CD14-positive monocyte (primary cell): ENCODE measurements around the gene SUGCT. TPM values are rescaled to one million over a fixed set of nuclear protein-coding genes. Genes with fewer than 3 reads are reported as not detected.

Experiments used
- DNase-seq, 3 donors: peaks; one replicate each; pipeline ENCODE4 v3.0.0-alpha.2; 2011 to 2022
- H2AFZ ChIP-seq: 2 replicates; pipeline ENCODE4 v1.6.0; 2012; ENCODE audit warnings: mild to moderate bottlenecking, low read depth, low read length, inconsistent platforms; ENCODE audit not compliant: insufficient read depth, poor library complexity, severe bottlenecking
- H3K27ac ChIP-seq, 2 donors: 1 replicate in 1 of 2; 2 replicates in 1 of 2; pipeline ENCODE4 v1.5.1; 2012 to 2013; ENCODE audit warnings: low read length in 2 of 2, control low read depth in 1 of 2, inconsistent platforms in 1 of 2, low read depth in 1 of 2, mild to moderate bottlenecking in 1 of 2
- H3K27me3 ChIP-seq, 2 donors: one replicate each; pipeline versions ENCODE4 v1.6.0 to v1.6.1; 2011 to 2013; ENCODE audit warnings: low read length in 2 of 2; ENCODE audit not compliant: control insufficient read depth in 2 of 2, insufficient read depth in 2 of 2
- H3K36me3 ChIP-seq, 2 donors: replicated peaks in 1 of 2; 1 replicate in 1 of 2; 2 replicates in 1 of 2; pipeline versions ENCODE4 v1.5.1 to v1.6.1; 2012 to 2013; ENCODE audit warnings: low read length in 2 of 2, control low read depth in 1 of 2, inconsistent platforms in 1 of 2, mild to moderate bottlenecking in 1 of 2; ENCODE audit not compliant: insufficient read depth in 2 of 2, control insufficient read depth in 1 of 2
- H3K4me1 ChIP-seq, 2 donors: 1 replicate in 1 of 2; 2 replicates in 1 of 2; pipeline versions ENCODE4 v1.5.1 to v1.6.1; 2012 to 2013; ENCODE audit warnings: low read length in 2 of 2, control low read depth in 1 of 2, inconsistent platforms in 1 of 2, mild to moderate bottlenecking in 1 of 2, moderate library complexity in 1 of 2; ENCODE audit not compliant: insufficient read depth in 2 of 2, control insufficient read depth in 1 of 2
- H3K4me2 ChIP-seq: replicated peaks from 2 replicates; pipeline ENCODE3; 2012; ENCODE audit warnings: low read length, moderate library complexity, mild to moderate bottlenecking; ENCODE audit not compliant: poor library complexity, severe bottlenecking; ENCODE audit errors: extremely low read depth
- H3K4me3 ChIP-seq, 3 experiments: fragments of 200-600 bp in 1 of 3; sonication (generic) in 1 of 3; replicated peaks in 1 of 3; 1 replicate in 2 of 3; 2 replicates in 1 of 3; pipeline ENCODE4 v1.5.1; 2011 to 2013; ENCODE audit warnings: low read length in 3 of 3, mild to moderate bottlenecking in 3 of 3, control low read depth in 2 of 3, low read depth in 2 of 3, inconsistent platforms in 1 of 3, moderate library complexity in 1 of 3
- H3K79me2 ChIP-seq: 2 replicates; pipeline ENCODE4 v1.6.0; 2012; ENCODE audit warnings: mild to moderate bottlenecking, control low read depth, inconsistent platforms, low read length, moderate library complexity; ENCODE audit not compliant: insufficient read depth
- H3K9ac ChIP-seq: 2 replicates; pipeline ENCODE4 v1.6.0; 2017; ENCODE audit warnings: low read length, mild to moderate bottlenecking; ENCODE audit not compliant: insufficient read depth, poor library complexity, severe bottlenecking
- H3K9me3 ChIP-seq, 2 donors: replicated peaks in 1 of 2; 1 replicate in 1 of 2; 2 replicates in 1 of 2; pipeline versions ENCODE4 v1.5.1 to v1.6.1; 2012 to 2013; ENCODE audit warnings: low read length in 2 of 2, control low read depth in 1 of 2; ENCODE audit not compliant: control insufficient read depth in 1 of 2, insufficient read depth in 1 of 2
- H4K20me1 ChIP-seq: 2 replicates; pipeline ENCODE4 v1.6.0; 2012; ENCODE audit warnings: mild to moderate bottlenecking, low read length, control low read depth, moderate library complexity; ENCODE audit not compliant: insufficient read depth
- H3K27ac Mint-ChIP-seq, 7 donors: one replicate each; pipeline ENCODE4 v1.8.0; 2020; ENCODE audit warnings: mild to moderate bottlenecking in 7 of 7, mixed read lengths in 7 of 7, moderate library complexity in 6 of 7, inconsistent platforms in 2 of 7
- H3K27me3 Mint-ChIP-seq, 3 donors: one replicate each; pipeline ENCODE4 v1.8.0; 2021 to 2022; ENCODE audit warnings: low read depth in 3 of 3, mild to moderate bottlenecking in 3 of 3, mixed read lengths in 3 of 3, moderate library complexity in 3 of 3, inconsistent platforms in 1 of 3
- H3K36me3 Mint-ChIP-seq, 2 donors: one replicate each; pipeline ENCODE4 v1.8.0; 2020; ENCODE audit warnings: mixed read lengths in 2 of 2, inconsistent platforms in 1 of 2, mild to moderate bottlenecking in 1 of 2
- H3K4me1 Mint-ChIP-seq: one replicate; pipeline ENCODE4 v1.8.0; 2020; ENCODE audit warnings: mild to moderate bottlenecking, mixed read lengths
- H3K4me3 Mint-ChIP-seq, 2 donors: one replicate each; pipeline ENCODE4 v1.8.0; 2020; ENCODE audit warnings: mild to moderate bottlenecking in 2 of 2, mixed read lengths in 2 of 2, moderate library complexity in 1 of 2
- H3K9me3 Mint-ChIP-seq, 7 donors: one replicate each; pipeline ENCODE4 v1.8.0; 2020 to 2022; ENCODE audit warnings: mixed read lengths in 7 of 7, mild to moderate bottlenecking in 6 of 7, moderate library complexity in 6 of 7, inconsistent platforms in 2 of 7
- CTCF ChIP-seq: fragments of 200-600 bp; IDR thresholded peaks from one replicate; pipeline ENCODE4 v1.8.0; 2022; ENCODE audit warnings: antibody characterized with exemption, mild to moderate bottlenecking
- WGBS: methylation state at CpG from one replicate; pipeline ENCODE4 v1.1.5; 2013; ENCODE audit warnings: missing lambda C conversion rate; ENCODE audit not compliant: insufficient coverage; 5-methylcytosine and 5-hydroxymethylcytosine counted together
- intact Hi-C, 2 donors: fragments of 100-400 bp; cut with micrococcal nuclease; formaldehyde crosslinking; loops; one replicate each; pipeline versions ENCODE4 v1.15.0 to v1.15.1; 2023
- polyA plus RNA-seq, 3 donors: library from polyadenylated mRNA; depleted of rRNA in 1 of 3; unstranded in 2 of 3; stranded (reverse) in 1 of 3; fragments of 300-500 nt in 2 of 3; fragments of >200 nt in 1 of 3; fragmentation: Illumina TruSeq in 2 of 3; gene quantifications; 1 replicate in 2 of 3; 2 replicates in 1 of 3; pipeline ENCODE4 v1.2.3, GENCODE V29; 2012 to 2021

SUGCT gene
- polyA plus RNA-seq, 3 donors, result not detected

DNA sequence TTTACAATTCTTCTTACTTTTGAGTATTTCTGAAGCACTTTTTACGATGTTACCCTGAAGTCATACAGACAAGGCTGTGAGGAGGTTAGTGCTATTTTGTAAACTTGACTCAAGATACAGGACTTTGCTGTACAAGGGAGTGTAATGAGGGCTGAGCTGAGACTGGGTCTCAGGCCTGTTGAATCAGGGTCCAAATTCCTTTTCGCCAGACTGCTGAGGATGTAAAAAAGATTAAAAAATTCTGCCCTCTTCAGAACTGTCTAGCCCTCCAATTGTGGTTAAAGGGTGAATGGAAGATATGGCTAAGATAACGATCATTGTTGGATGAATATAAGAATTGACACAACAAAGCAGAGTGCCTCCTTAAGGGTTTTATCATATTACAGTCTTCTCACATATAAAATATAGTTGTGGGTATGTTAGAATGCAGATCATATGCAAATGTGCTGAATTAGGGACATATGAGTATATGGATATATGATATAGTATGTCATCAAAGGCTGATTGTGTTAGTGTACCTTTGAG is 165.4 kb downstream of the SUGCT start:
- H3K4me1 Mint-ChIP-seq, result no peaks in the 10 kb centered on the region
- Histone ChIP-seq H3K4me1 (no peaks in the 10 kb centered on the region), H3K36me3 (no peaks in the 10 kb centered on the region), H3K4me3 (no peak overlapping the region), H3K9me3 (no peaks in the 10 kb centered on the region), H3K27ac (no peak overlapping the region), H3K9ac (no peak overlapping the region), H3K4me2 (no peak overlapping the region), H2AFZ (no peak overlapping the region), H3K79me2 (no peaks in the 10 kb centered on the region), H4K20me1 (no peaks in the 10 kb centered on the region), H3K27me3 (no peaks in the 10 kb centered on the region)
- peaks cover 0 to 3% (median 0%) of the 10 kb centered on the region in 7 donors for H3K9me3 Mint-ChIP-seq
- no peaks in the 10 kb centered on the region for H3K36me3 Mint-ChIP-seq
- H3K4me3 Mint-ChIP-seq, result no peak overlapping the region
- TF ChIP-seq CTCF, result no peak
- 83% methylated on average over 1 of the region's 3 CpGs for WGBS
- DNase-seq, result no peak
- intact Hi-C loops, result no loop called here
- no peak overlapping the region for H3K27ac Mint-ChIP-seq
- peaks cover 0 to 5% (median 0%) of the 10 kb centered on the region in 3 donors for H3K27me3 Mint-ChIP-seq

DNA sequence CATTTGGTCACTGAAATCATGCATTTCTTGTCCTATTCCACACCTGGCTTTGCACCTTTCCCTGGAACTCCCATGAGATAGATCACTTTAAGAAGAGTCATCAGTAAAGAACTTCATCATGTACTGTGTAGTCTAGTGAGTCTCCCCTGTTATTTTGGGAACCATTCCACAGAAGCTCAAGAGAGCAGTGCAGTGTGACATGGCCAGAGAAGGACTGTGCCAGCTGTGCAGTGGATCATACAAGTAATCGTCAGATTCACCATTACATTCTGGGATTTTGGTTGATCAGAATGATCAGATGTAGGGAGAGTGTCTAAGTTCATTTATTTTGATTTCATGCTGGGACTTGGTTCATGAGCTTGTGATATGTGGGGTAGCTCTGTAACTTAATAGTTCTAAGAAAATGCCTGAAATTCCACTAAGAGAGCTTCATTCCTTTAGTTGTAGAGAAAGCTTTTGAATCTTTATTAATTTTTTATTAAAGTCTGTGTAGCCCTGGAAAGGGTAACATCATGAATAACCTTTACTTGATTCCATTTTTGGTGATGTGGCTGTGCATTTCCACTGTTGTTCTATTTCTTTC is 166.8 kb downstream of the SUGCT start:
- H3K9ac ChIP-seq, result no peak overlapping the region
- H3K27ac ChIP-seq, result no peak overlapping the region
- no peaks in the 10 kb centered on the region for H3K9me3 ChIP-seq
- Mint-ChIP-seq H3K9me3 (peaks cover 0 to 3% (median 0%) of the 10 kb centered on the region in 7 donors), H3K27me3 (peaks cover 0 to 5% (median 0%) of the 10 kb centered on the region in 3 donors), H3K4me3 (no peak overlapping the region), H3K27ac (no peak overlapping the region), H3K36me3 (no peaks in the 10 kb centered on the region), H3K4me1 (no peaks in the 10 kb centered on the region)
- no peaks in the 10 kb centered on the region for H3K79me2 ChIP-seq
- H3K4me1 ChIP-seq, result no peaks in the 10 kb centered on the region
- no peaks in the 10 kb centered on the region for H3K27me3 ChIP-seq
- no peak overlapping the region for H3K4me3 ChIP-seq
- intact Hi-C loops, result no loop called here
- H3K4me2 ChIP-seq, result no peak overlapping the region
- H2AFZ ChIP-seq, result no peak overlapping the region
- no peak for TF ChIP-seq CTCF
- WGBS, result 100% methylated on average over 1 of the region's 1 CpG
- no peaks in the 10 kb centered on the region for H3K36me3 ChIP-seq
- no peaks in the 10 kb centered on the region for H4K20me1 ChIP-seq
- DNase-seq, result no peak
